Measurements from ENCODE around the gene BCAR3.

DNA sequence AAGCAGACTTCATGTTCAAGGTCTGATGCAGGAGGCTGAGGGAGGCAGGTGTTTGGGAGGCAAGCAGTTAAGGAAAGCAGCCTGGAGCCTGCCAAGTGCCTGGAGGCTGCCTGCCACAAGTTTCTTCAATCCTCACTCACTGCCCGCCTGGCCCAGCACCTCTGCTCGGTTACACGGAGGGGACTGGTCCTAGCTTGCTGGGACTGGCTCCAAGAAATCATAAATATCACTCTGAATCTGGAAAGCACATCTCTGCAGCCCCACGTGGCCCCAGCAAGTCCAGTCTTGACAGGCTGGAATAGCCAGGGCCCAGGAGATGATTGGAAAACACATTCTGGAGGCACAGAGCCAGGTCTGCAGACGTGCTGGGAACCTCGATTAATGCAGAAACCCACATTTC, 83.9 kb downstream of the BCAR3 start:
- TF ChIP-seq EP300 (IDR thresholded peaks at IDR 0.05) (no peak), CTCF (IDR thresholded peaks at IDR 0.05) (no peak), POLR2A (IDR thresholded peaks at IDR 0.05) (no peak)
